GM18517 (cell line): ENCODE results near the gene TRIM32.

Source experiments
- ATAC-seq: cut with Tn5 transposase; IDR thresholded peaks from one replicate; pipeline ENCODE4 v1.9.1; 2021; ENCODE audit warnings: mild to moderate bottlenecking, moderate library complexity; ENCODE audit not compliant: unreplicated experiment

TRIM32 gene

DNA sequence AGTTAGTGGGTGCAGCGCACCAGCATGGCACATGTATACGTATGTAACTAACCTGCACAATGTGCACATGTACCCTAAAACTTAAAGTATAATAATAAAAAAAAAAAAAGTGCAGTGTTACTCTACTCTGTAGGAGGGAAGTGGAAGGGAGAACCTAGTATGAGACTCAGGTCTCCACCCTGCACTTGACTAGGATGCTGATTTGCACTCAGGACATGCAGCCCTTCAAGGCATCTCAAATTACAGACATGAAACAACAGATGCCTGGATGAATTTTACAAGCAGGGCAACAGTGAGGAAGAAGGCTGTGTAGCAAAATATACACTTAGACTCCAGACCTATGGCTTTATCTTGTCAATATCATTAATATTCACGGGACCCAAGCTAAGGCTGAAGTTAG lies 16.5 kb downstream of the TRIM32 start:
- ATAC-seq: no peak

DNA sequence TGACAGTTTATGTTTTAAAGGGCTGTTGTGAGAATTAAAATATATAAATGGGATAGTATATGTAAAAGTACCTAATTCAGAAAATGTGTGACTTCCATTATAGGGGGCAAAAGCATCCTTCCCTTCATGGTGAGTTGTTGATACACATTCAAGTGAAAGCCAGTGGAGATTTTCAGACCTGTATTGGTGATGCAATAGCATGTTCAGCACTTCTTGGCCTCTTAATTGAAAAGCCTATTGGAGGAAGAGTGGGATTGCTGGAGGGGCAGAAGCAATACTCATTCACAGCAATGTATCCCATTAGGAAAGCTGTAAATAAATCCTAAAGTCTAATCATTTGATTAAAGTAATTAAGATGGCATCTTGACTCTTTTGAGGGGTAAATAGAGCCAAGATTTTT lies 17.4 kb downstream of the TRIM32 start:
- ATAC-seq: no peak

GRCh38 chr9:116705531-116705930 lies 18.4 kb downstream of the TRIM32 start:
- ATAC-seq: no peak

GRCh38 chr9:116706310-116707290 lies 19.5 kb downstream of the TRIM32 start:
- no peak for ATAC-seq

GRCh38 chr9:116712781-116713180 lies 25.7 kb downstream of the TRIM32 start:
- ATAC-seq: no peak

DNA sequence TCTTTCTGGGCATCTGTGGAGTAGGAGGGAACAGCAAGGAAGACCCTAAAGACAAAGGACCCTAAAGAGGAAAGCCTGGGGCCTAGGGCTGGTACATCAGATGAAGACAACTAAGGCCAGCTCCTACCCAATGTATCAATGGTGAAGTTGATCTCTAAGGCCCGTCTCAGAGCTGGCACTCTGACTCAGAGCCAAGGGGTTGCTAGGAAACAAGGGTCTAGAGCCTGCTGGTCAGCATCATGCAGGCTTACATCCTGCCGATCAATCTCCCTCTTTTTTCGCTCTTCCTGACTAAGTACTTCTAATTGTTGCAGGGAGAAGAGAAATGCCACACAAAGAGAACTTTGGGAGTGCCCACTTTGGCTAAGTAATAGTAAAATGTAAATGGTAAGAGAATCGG lies 26.2 kb downstream of the TRIM32 start:
- ATAC-seq: no peak

- ATAC-seq: no peak
Measured at GRCh38 chr9:116715751-116716150, 28.6 kb downstream of the TRIM32 start.

DNA sequence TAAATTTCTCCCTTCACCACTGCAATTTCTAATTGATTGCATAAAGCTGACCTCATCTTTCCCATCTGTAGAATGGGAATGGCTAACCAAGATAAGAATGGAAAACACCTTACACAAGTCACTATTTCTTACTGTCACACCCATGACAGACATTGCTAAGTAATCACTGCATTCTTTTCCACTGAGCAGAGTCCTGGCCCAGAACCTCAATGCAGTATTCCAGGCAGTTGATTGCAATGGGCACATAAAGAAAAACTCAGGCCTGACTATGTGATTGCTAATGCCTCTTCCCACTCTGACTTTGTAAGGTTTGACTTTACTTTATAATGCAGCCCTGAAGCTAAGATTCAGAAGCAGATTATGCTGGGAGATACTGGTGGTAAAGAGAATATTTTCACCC lies 29.3 kb downstream of the TRIM32 start:
- no peak for ATAC-seq

GRCh38 chr9:116717150-116717549 lies 30.0 kb downstream of the TRIM32 start:
- ATAC-seq: no peak

DNA sequence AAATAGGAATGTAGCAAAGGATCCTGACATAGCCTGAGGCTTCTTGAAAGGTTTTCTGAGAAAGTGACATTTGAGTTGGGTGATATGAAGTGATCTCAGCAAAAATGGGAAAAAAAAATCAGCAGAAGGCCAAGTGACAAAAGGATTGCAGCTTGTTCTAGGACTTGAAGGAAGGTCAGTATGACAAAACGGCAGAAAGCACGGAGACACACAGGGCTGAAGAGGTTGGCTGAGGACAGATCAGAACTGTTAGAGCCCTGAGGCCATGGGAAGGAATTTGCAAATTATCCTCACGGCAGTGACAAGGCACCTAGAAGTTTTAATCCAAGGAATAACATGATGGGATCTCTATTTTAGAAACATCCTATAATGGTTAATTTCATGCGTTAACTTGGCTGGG lies 31.0 kb downstream of the TRIM32 start:
- no peak for ATAC-seq

DNA sequence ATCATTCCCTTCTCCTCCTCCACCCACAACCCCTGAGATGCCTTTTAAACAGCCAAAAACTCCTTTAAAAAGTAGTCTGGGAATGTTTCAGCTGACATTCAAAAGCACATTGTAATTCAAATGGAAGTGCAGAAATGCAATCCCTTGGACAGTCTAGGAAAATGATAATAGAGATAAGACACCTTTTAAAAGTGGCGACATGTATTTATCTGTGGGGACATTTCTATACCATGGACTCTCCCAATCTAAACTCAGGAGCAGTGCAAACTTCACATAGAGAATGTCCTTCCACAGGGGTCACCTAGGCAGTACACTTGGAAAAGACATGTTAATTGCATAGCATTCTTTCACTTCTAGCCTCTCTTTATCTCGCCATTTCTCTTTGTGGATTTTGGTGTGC lies 33.0 kb downstream of the TRIM32 start:
- no peak for ATAC-seq

- no peak for ATAC-seq
Measured at GRCh38 chr9:116721411-116721810, 34.3 kb downstream of the TRIM32 start.

- no peak for ATAC-seq
Measured at GRCh38 chr9:116721944-116722343, 34.8 kb downstream of the TRIM32 start.

- no peak for ATAC-seq
Measured at GRCh38 chr9:116724123-116724522, 37.0 kb downstream of the TRIM32 start.

- ATAC-seq: no peak
Measured at GRCh38 chr9:116726602-116727001, 39.5 kb downstream of the TRIM32 start.

DNA sequence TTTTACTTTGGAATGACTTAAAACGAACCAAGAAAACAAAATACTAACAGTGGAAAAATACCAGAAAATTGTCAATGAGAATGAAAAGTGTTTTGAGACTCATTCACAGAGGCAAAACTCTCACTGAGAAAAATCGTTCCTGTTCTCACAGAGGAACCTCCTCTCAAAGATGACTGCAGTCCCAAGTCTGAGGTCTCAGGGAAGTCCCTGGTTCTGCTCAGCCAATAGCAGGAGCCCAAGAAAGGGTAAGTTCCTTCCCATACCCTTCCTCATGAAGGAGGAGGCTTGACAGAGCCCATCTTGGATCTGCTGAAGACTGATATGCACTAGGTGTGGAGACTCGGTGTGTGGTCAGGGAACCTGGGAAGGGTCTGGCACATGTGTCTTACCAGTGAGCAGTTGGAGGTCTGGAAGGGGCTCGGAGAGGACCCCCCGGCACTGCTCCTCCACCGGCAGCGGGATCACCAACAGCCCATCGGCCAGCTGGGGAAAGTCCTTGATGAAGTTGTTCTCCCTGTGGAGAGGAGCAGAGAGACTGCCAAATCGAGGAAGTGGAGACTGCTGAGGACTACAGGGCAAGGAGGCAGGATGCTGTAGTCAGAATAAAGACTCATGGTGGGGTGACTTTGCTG lies 46.0 kb downstream of the TRIM32 start:
- no peak for ATAC-seq

- no peak for ATAC-seq
Measured at GRCh38 chr9:116736399-116737151, 49.5 kb downstream of the TRIM32 start.

DNA sequence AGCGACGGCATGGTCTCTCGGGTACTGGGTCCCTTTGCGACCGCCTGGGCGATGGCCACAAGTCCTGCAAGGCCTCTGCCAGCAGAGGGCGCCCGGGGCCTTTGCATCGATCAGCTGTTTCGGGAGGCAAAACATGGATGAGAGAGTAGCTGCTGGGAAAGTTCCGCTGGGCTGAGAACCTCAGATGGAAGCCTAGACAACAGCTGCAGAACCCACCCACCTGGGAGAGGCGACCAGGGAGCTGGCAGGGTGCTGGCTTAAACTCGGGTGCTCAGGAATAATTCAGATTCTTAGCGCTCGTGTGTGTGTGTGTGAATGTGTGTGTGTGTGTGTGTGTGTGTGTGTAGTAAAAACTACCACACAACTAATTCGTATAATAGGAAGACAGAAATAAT lies 50.0 kb downstream of the TRIM32 start:
- ATAC-seq: no peak

DNA sequence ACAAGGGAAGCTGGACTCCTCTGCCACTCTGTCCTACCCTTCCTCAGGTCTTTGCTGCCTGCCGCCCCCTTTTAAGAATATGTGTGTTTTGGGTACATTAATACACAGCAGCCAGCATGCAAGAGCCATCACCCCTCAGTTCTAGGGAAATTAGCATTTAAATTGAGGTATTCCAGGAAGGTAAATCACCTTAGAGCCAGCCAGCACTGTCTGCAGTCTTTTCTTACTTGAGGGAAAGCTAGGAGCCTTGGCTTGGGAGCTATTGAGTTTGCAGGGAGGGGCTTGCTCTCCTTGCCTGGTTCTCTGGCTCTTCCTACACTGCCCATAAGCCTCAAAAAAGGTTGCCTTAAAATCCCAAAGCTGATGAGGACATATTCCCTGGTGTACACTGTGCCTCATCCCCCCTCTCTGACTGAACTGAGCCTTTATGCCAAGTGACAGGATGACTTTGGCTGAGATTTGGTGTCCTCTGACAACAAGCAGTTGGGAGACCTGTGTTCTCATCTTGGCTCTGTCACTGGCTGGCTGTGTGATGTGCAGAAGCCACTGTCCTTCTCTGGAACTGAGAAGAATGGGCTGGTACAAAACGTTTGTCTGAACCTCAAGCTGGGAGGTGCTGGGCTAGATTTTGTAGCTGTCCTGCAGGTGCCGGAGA lies 54.1 kb downstream of the TRIM32 start:
- ATAC-seq: no peak

DNA sequence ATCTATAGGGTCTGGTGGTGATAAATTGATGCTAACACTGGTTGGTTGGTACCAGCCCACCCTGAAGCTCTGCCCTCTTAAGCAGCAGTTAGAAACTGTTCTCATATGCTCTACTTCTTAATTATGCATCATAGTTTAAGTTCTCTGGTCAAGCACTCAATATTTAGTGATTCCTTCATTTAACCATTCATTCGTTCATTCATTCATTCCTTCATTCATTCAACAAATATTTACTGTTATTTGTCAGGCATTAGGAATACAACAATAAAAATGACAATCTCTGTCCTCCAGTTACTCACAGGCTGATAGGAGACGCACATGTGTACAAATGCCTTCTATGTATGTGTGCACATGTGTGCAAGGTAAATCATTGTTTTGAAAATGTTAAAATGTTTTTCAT lies 54.6 kb downstream of the TRIM32 start:
- ATAC-seq: no peak

DNA sequence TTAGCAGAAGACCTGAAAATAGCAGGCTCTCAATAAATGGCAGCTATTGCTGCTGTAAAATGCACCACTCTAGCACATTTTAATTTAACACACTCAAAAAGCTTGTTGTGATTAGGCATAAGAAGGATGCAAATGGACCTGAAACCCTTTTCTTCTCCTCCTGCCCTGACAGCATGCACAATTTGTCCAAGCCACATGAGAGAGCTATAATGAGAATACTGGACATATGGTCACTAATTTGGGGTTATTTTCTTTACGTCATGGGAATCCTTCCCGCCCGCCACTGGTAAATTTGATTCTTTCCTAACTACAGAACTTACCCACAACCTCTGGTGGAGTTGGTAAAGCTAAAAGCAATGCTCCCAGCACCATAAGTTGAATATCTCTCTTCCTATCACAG lies 62.1 kb downstream of the TRIM32 start:
- ATAC-seq: no peak
